PC-3 (cell line): ENCODE measurements around the gene MR1. TPM values are rescaled to one million over a fixed set of nuclear protein-coding genes. Genes with fewer than 3 reads are reported as not detected.

Experiments
- ATAC-seq: fragments of 200-7000 bp; cut with Tn5 transposase; 2 replicates; pipeline ENCODE4 v1.9.1; 2020; ENCODE audit warnings: mild to moderate bottlenecking, moderate library complexity
- Bru-seq: library from RNA; stranded (reverse); fragments of 400-500 nt; gene quantifications from one replicate; lab custom pipeline; 2021; lab: Mats Ljungman, UMichigan
- BruChase-seq, 2 experiments: library from RNA; stranded (reverse); fragments of 400-500 nt; gene quantifications; one replicate each; lab custom pipeline; 2021; lab: Mats Ljungman, UMichigan
- BruUV-seq: library from RNA; stranded (reverse); fragments of 400-500 nt; replicated peaks from 2 replicates; lab custom pipeline; 2021; lab: Mats Ljungman, UMichigan
- CTCF ChIA-PET: fragments of 300-600 bp; sonication (Branson Sonifier 250); formaldehyde crosslinking; loops from one replicate; lab custom pipeline; 2022; ENCODE audit warnings: antibody characterized with exemption; lab: Charles Lee
- POLR2A ChIA-PET: fragments of 300-600 bp; sonication (Branson Sonifier 250); formaldehyde crosslinking; loops from one replicate; lab custom pipeline; 2022; ENCODE audit warnings: antibody characterized with exemption; ENCODE audit not compliant: unreplicated experiment; lab: Charles Lee
- DNase-seq: peaks from one replicate; pipeline ENCODE4 v3.0.0-alpha.2; 2015
- H2AFZ ChIP-seq: fragments of 300-600 bp; sonication (generic); 2 replicates; pipeline ENCODE4 v1.6.0; 2016; ENCODE audit warnings: antibody characterized with exemption, low read length
- H3F3A ChIP-seq: fragments of 300-600 bp; sonication (generic); one replicate; pipeline ENCODE4 v1.6.0; 2017; ENCODE audit warnings: antibody characterized with exemption, low read length, control low read depth, mild to moderate bottlenecking; ENCODE audit not compliant: unreplicated experiment
- H3K27ac ChIP-seq: fragments of 300-600 bp; sonication (generic); 2 replicates; pipeline ENCODE4 v1.5.1; 2016; ENCODE audit warnings: mild to moderate bottlenecking, low read length
- H3K27me3 ChIP-seq: fragments of 300-600 bp; sonication (generic); 2 replicates; pipeline ENCODE4 v1.6.1; 2016; ENCODE audit warnings: low read length, mixed read lengths
- H3K36me3 ChIP-seq: fragments of 300-600 bp; sonication (generic); 2 replicates; pipeline ENCODE4 v1.6.1; 2016; ENCODE audit warnings: low read depth, mixed run types, low read length, mixed read lengths
- H3K4me1 ChIP-seq: fragments of 300-600 bp; sonication (generic); 2 replicates; pipeline ENCODE4 v1.5.1; 2016; ENCODE audit warnings: low read length; ENCODE audit not compliant: insufficient read depth
- H3K4me2 ChIP-seq: fragments of 300-600 bp; sonication (generic); 2 replicates; pipeline ENCODE4 v1.6.0; 2016; ENCODE audit warnings: low read length
- H3K4me3 ChIP-seq: fragments of 300-600 bp; sonication (generic); 2 replicates; pipeline ENCODE4 v1.5.1; 2016; ENCODE audit warnings: mild to moderate bottlenecking, low read length, mixed read lengths
- H3K79me2 ChIP-seq: fragments of 300-600 bp; sonication (generic); 2 replicates; pipeline ENCODE4 v1.6.1; 2017; ENCODE audit warnings: low read length, mixed read lengths
- H3K9ac ChIP-seq: fragments of 300-600 bp; sonication (generic); 2 replicates; pipeline ENCODE4 v1.6.0; 2016; ENCODE audit warnings: mild to moderate bottlenecking, low read length
- H3K9me2 ChIP-seq: fragments of 300-600 bp; sonication (generic); replicated peaks from 2 replicates; pipeline ENCODE4 v1.6.1; 2016; ENCODE audit warnings: mixed run types, low read length, mixed read lengths
- H3K9me3 ChIP-seq: fragments of 300-600 bp; sonication (generic); 2 replicates; pipeline ENCODE4 v1.6.1; 2016; ENCODE audit warnings: low read length, mixed read lengths
- H4K20me1 ChIP-seq: fragments of 300-600 bp; sonication (generic); 2 replicates; pipeline ENCODE4 v1.6.1; 2016; ENCODE audit warnings: low read length, mixed read lengths
- EZH2 ChIP-seq: fragments of 300-600 bp; sonication (generic); IDR thresholded peaks from one replicate; pipeline ENCODE4 v1.6.1; 2017; ENCODE audit warnings: antibody characterized with exemption, mild to moderate bottlenecking, low read length; ENCODE audit not compliant: unreplicated experiment
- EZH2phosphoT487 ChIP-seq: fragments of 300-600 bp; sonication (generic); IDR thresholded peaks from 2 replicates; pipeline ENCODE4 v1.6.1; 2018; ENCODE audit warnings: mild to moderate bottlenecking, antibody characterized with exemption, low read length, borderline replicate concordance
- intact Hi-C: fragments of 100-400 bp; cut with micrococcal nuclease; formaldehyde crosslinking; loops from 2 replicates; pipeline ENCODE4 v1.9.0; 2023
- long read RNA-seq: library from polyadenylated mRNA; unstranded; transcript quantifications from one replicate; pipeline ENCODE4 v2.0.0, GENCODE V29; 2021; ENCODE audit not compliant: unreplicated experiment
- total RNA-seq: library from RNA; depleted of rRNA; stranded (reverse); fragments of >200 nt; gene quantifications from 2 replicates; pipeline ENCODE4 v1.2.3, GENCODE V29; 2014; rRNA removed
- TF ChIP-seq, protein P1 (sequence below): fragments of 300-600 bp; sonication (generic); conservative IDR thresholded peaks from 2 replicates; pipeline ENCODE4 v1.5.1; 2017; ENCODE audit warnings: antibody characterized with exemption, low read depth, mild to moderate bottlenecking, low read length

Gene MR1
- 3.4 and 4.4 TPM in 2 replicates for total RNA-seq
- Bru-seq, nascent RNA, result percentile 45 among the genes with signal in this experiment
- BruChase-seq, experiment 1, labeled RNA remaining after a 6-hour chase, result percentile 57 among the genes with signal in this experiment
- percentile 50 among the genes with signal in this experiment for BruChase-seq, experiment 2, labeled RNA remaining after a 2-hour chase
- long read RNA-seq, full-length matches to known transcripts, result 6 of 9 reads
- long read RNA-seq, partial matches to known transcripts, result 0 of 9 reads
- long read RNA-seq, other reads (novel, unspliced or antisense), result 3 of 9 reads

DNA sequence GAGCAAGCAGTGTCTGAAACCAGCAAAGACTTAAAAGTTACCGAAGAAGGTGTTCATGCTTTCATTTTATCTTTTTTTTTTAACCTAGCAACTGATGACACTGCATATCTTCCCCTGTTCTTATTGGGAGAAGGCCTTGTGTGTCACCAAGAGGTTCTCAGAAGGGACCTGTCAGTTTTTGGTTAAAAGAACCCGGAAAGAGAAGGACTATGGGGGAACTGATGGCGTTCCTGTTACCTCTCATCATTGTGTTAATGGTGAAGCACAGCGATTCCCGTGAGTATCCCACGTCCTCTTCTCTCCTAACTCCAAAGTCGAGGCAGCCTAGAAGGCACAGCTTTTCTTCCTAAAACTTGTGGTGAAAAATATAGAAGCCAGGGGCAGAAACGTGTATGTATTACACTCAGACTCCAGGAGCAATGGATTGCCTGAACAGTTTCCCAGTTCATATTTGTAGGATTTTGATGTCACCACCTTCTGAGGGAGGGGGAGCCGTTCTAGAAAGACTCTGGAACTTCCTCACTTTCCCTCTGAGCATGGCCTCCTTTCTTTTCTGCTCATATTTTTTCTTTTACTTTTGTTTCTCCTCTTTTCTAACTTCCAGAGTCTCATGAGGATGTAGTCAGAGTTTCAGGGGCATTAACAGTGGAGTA, at the start of gene MR1:
MR1 (plus strand) TSS at position 185 of the 653 bp plus-strand sequence; CDS start at position 210, 25 bp downstream.
- no peaks in the 10 kb centered on the region for H3K36me3 ChIP-seq
- no peaks in the 10 kb centered on the region for H3K27me3 ChIP-seq
- intact Hi-C loops, result no loop called here
- DNase-seq (peak; percentile 81), ATAC-seq (peak; percentile 94)
- ChIA-PET CTCF (no interaction called here), POLR2A (interaction anchor here (0.5 to 1.2 kb wide), 2 partner anchors 11 to 12 kb away, joined by 3 to 4 read pairs; partner anchors contain the start of gene STX6)
- BruUV-seq, result TSS peak; percentile 82
- peak within 1 kb of the TSS; percentile 10 for H3K27ac ChIP-seq
- H3K9ac ChIP-seq, result peak within 1 kb of the TSS; percentile 50
- peaks cover 14% of the 10 kb centered on the region; the same call in 1 of the 2 replicates for H3K4me1 ChIP-seq
- TF ChIP-seq, protein P1, sequence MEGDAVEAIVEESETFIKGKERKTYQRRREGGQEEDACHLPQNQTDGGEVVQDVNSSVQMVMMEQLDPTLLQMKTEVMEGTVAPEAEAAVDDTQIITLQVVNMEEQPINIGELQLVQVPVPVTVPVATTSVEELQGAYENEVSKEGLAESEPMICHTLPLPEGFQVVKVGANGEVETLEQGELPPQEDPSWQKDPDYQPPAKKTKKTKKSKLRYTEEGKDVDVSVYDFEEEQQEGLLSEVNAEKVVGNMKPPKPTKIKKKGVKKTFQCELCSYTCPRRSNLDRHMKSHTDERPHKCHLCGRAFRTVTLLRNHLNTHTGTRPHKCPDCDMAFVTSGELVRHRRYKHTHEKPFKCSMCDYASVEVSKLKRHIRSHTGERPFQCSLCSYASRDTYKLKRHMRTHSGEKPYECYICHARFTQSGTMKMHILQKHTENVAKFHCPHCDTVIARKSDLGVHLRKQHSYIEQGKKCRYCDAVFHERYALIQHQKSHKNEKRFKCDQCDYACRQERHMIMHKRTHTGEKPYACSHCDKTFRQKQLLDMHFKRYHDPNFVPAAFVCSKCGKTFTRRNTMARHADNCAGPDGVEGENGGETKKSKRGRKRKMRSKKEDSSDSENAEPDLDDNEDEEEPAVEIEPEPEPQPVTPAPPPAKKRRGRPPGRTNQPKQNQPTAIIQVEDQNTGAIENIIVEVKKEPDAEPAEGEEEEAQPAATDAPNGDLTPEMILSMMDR, result no peak
- TF ChIP-seq EZH2 (no peak), EZH2phosphoT487 (no peak)
- no peaks in the 10 kb centered on the region for H3K9me3 ChIP-seq
- H3K4me3 ChIP-seq, result peak within 1 kb of the TSS; percentile 63
- H2AFZ ChIP-seq, result peak within 1 kb of the TSS; percentile 74
- no peaks in the 10 kb centered on the region for H3K9me2 ChIP-seq
- H3K4me2 ChIP-seq, result peak within 1 kb of the TSS; percentile 91
- H3K79me2 ChIP-seq, result no peaks in the 10 kb centered on the region
- H4K20me1 ChIP-seq, result no peaks in the 10 kb centered on the region
- no peaks in the 10 kb centered on the region for H3F3A ChIP-seq

DNA sequence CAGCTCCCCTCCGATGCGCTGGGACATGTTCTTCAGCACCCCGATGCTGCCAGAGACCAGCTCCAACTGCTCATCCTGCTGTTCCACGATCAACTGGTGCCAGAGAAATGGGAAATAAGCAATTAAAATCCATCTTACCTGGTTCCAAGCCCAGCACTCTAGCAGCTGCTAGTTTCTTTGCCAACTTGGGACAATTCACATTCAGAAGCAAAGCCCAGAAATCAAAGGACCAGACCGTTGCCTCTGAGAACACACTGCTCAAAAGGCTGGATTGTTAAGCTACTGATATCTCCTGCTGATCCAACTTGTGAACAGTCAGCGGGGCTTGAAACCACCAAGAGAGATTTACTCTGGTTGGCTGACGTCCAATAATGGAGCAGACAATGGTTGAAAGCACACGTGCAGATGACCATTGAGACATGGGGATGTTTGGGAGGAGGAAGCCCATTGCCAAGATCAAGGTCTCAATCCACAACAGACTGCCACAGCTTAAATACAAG, 45.5 kb upstream of the MR1 start:
- peaks cover 39% of the 10 kb centered on the region for H3K36me3 ChIP-seq

More for the DNA sequence above, 45.5 kb upstream of the MR1 start:
- ChIA-PET CTCF (no interaction called here), POLR2A (no interaction called here)
- TF ChIP-seq EZH2phosphoT487 (no peak), EZH2 (no peak)
- TF ChIP-seq, protein P1, result no peak
- ATAC-seq (no peak), DNase-seq (no peak)
- Histone ChIP-seq H3K4me3 (no peak overlapping the region), H3F3A (no peaks in the 10 kb centered on the region), H3K9ac (no peak overlapping the region), H2AFZ (no peak overlapping the region), H3K79me2 (no peaks in the 10 kb centered on the region), H3K9me2 (no peaks in the 10 kb centered on the region), H3K4me1 (no peaks in the 10 kb centered on the region), H3K27me3 (no peaks in the 10 kb centered on the region), H3K27ac (no peak overlapping the region), H4K20me1 (no peaks in the 10 kb centered on the region), H3K9me3 (no peaks in the 10 kb centered on the region), H3K4me2 (no peak overlapping the region)
- BruUV-seq, result no TSS peak
- intact Hi-C loops, result no loop called here
